ENCODE data around the gene DHRS7. TPM values are rescaled to one million over a fixed set of nuclear protein-coding genes. Genes with fewer than 3 reads are reported as not detected.

DHRS7 gene
- total and polyA plus RNA-seq, 10 of the 15 experiments (the other 5 are each of a cell fraction or from before 2014, with no cell fraction given), result 55.0 to 99.8 (median 62.2) TPM

- TF ChIP-seq ZNF384 (IDR thresholded peaks at IDR 0.05; ENCODE audit: borderline replicate concordance, low read depth, low read length), result no peak
- TF ChIP-seq CTCF (IDR thresholded peaks at IDR 0.05 in 2 of 3, conservative IDR thresholded peaks at IDR 0.05 in 1 of 3; ENCODE audit: control insufficient read depth in 2 of 3, extremely low read depth in 1 of 3, insufficient read depth in 1 of 3, low read depth in 3 of 3, low read length in 3 of 3), result peak; percentile 46 to 76 (median 52); a peak in 5 of 6 replicates
- TF ChIP-seq MYB (IDR thresholded peaks at IDR 0.05; ENCODE audit: borderline replicate concordance, low read depth, low read length), result no peak
- TF ChIP-seq RAD51 (IDR thresholded peaks at IDR 0.05), result no peak
- TF ChIP-seq, protein P1, sequence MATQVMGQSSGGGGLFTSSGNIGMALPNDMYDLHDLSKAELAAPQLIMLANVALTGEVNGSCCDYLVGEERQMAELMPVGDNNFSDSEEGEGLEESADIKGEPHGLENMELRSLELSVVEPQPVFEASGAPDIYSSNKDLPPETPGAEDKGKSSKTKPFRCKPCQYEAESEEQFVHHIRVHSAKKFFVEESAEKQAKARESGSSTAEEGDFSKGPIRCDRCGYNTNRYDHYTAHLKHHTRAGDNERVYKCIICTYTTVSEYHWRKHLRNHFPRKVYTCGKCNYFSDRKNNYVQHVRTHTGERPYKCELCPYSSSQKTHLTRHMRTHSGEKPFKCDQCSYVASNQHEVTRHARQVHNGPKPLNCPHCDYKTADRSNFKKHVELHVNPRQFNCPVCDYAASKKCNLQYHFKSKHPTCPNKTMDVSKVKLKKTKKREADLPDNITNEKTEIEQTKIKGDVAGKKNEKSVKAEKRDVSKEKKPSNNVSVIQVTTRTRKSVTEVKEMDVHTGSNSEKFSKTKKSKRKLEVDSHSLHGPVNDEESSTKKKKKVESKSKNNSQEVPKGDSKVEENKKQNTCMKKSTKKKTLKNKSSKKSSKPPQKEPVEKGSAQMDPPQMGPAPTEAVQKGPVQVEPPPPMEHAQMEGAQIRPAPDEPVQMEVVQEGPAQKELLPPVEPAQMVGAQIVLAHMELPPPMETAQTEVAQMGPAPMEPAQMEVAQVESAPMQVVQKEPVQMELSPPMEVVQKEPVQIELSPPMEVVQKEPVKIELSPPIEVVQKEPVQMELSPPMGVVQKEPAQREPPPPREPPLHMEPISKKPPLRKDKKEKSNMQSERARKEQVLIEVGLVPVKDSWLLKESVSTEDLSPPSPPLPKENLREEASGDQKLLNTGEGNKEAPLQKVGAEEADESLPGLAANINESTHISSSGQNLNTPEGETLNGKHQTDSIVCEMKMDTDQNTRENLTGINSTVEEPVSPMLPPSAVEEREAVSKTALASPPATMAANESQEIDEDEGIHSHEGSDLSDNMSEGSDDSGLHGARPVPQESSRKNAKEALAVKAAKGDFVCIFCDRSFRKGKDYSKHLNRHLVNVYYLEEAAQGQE (IDR thresholded peaks at IDR 0.05; ENCODE audit: low read depth, low read length), result no peak
- TF ChIP-seq, protein P2, sequence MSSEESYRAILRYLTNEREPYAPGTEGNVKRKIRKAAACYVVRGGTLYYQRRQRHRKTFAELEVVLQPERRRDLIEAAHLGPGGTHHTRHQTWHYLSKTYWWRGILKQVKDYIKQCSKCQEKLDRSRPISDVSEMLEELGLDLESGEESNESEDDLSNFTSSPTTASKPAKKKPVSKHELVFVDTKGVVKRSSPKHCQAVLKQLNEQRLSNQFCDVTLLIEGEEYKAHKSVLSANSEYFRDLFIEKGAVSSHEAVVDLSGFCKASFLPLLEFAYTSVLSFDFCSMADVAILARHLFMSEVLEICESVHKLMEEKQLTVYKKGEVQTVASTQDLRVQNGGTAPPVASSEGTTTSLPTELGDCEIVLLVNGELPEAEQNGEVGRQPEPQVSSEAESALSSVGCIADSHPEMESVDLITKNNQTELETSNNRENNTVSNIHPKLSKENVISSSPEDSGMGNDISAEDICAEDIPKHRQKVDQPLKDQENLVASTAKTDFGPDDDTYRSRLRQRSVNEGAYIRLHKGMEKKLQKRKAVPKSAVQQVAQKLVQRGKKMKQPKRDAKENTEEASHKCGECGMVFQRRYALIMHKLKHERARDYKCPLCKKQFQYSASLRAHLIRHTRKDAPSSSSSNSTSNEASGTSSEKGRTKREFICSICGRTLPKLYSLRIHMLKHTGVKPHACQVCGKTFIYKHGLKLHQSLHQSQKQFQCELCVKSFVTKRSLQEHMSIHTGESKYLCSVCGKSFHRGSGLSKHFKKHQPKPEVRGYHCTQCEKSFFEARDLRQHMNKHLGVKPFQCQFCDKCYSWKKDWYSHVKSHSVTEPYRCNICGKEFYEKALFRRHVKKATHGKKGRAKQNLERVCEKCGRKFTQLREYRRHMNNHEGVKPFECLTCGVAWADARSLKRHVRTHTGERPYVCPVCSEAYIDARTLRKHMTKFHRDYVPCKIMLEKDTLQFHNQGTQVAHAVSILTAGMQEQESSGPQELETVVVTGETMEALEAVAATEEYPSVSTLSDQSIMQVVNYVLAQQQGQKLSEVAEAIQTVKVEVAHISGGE (CRISPR knock-in tag; IDR thresholded peaks at IDR 0.05), result no peak
- TF ChIP-seq HCFC1 (IDR thresholded peaks at IDR 0.05; ENCODE audit: low read length), result no peak
- peak; percentile 79 for TF ChIP-seq BACH1 (IDR thresholded peaks at IDR 0.05; ENCODE audit: borderline replicate concordance)
- TF ChIP-seq EZH2 (IDR thresholded peaks at IDR 0.05; ENCODE audit: borderline replicate concordance, control insufficient read depth, low read depth, low read length), result no peak
- TF ChIP-seq, protein P3, sequence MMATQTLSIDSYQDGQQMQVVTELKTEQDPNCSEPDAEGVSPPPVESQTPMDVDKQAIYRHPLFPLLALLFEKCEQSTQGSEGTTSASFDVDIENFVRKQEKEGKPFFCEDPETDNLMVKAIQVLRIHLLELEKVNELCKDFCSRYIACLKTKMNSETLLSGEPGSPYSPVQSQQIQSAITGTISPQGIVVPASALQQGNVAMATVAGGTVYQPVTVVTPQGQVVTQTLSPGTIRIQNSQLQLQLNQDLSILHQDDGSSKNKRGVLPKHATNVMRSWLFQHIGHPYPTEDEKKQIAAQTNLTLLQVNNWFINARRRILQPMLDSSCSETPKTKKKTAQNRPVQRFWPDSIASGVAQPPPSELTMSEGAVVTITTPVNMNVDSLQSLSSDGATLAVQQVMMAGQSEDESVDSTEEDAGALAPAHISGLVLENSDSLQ (IDR thresholded peaks at IDR 0.05), result no peak; the same call in 1 of the 2 replicates
- no peak for TF ChIP-seq ZNF274 (IDR thresholded peaks at IDR 0.05; ENCODE audit: insufficient read depth, insufficient read length)
- peak; percentile 95 for TF ChIP-seq SMARCA5 (IDR thresholded peaks at IDR 0.05)
- TF ChIP-seq, protein P4, sequence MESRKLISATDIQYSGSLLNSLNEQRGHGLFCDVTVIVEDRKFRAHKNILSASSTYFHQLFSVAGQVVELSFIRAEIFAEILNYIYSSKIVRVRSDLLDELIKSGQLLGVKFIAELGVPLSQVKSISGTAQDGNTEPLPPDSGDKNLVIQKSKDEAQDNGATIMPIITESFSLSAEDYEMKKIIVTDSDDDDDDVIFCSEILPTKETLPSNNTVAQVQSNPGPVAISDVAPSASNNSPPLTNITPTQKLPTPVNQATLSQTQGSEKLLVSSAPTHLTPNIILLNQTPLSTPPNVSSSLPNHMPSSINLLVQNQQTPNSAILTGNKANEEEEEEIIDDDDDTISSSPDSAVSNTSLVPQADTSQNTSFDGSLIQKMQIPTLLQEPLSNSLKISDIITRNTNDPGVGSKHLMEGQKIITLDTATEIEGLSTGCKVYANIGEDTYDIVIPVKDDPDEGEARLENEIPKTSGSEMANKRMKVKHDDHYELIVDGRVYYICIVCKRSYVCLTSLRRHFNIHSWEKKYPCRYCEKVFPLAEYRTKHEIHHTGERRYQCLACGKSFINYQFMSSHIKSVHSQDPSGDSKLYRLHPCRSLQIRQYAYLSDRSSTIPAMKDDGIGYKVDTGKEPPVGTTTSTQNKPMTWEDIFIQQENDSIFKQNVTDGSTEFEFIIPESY (IDR thresholded peaks at IDR 0.05), result no peak
- no peak for TF ChIP-seq CBX5 (IDR thresholded peaks at IDR 0.05; ENCODE audit: low read depth)
Observed at GRCh38 chr14:60164712-60165546, at the start of gene DHRS7 (continued).

Measured in GM12878 (cell line).